ENCODE results near the gene FBXW5. TPM values are rescaled to one million over a fixed set of nuclear protein-coding genes. Genes with fewer than 3 reads are reported as not detected.

FBXW5 gene
- total RNA-seq, 4 donors from 2014 or later = 87.9 to 363 (median 126) TPM

DNA sequence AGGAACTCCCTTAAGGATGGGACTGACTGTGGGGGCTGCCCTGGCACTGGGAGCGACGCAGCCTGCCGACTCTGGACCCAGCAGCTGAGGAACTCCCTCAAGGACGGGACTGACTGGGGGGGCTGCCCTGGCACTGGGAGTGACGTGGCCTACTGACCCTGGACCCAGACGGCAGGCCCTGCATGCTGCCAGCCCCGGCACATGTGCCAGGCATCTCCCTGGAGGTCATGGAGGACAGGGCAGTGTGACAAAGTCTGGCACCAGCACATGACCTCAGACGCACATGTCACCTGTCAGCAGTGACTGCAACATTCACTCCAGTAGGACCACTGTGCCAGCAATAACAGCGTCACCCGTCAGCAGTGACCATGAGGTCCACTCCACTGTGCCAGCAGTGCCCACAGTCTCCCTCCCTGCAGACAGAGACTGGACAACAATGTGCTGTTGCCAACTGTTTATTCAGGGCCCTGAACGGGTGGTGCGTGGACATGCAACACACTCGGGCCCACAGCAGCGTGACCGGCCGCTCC is 4.5 kb downstream of the FBXW5 start:
- TF ChIP-seq, protein P1, sequence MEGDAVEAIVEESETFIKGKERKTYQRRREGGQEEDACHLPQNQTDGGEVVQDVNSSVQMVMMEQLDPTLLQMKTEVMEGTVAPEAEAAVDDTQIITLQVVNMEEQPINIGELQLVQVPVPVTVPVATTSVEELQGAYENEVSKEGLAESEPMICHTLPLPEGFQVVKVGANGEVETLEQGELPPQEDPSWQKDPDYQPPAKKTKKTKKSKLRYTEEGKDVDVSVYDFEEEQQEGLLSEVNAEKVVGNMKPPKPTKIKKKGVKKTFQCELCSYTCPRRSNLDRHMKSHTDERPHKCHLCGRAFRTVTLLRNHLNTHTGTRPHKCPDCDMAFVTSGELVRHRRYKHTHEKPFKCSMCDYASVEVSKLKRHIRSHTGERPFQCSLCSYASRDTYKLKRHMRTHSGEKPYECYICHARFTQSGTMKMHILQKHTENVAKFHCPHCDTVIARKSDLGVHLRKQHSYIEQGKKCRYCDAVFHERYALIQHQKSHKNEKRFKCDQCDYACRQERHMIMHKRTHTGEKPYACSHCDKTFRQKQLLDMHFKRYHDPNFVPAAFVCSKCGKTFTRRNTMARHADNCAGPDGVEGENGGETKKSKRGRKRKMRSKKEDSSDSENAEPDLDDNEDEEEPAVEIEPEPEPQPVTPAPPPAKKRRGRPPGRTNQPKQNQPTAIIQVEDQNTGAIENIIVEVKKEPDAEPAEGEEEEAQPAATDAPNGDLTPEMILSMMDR (IDR thresholded peaks at IDR 0.05; ENCODE audit: low read depth) = no peak

DNA sequence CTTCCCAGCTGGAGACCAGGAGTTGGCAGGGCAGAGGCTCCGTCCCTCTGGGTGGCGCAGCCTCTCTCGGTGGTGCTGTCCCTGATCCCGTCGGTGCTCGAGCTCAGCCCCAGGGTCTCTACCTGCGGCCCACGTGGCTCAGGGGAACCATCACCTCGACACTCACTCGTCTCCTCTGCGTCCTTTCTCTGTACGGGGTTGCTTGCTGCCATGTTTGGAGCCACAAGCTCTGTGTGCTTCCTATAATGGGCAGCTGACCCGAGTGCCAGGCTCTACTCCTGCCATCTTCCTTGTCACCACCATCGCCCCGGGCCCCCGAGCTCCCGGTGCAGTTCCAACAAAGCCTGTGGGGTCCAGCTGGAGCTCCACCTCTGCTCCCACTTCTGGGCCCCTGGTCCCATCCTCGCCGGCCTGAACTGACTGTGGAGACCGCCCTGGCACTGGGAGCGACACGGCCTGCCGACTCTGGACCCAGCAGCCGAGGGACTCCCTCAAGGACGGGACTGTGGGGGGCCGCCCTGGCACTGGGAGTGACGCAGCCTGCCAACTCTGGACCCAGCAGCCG is 5.0 kb downstream of the FBXW5 start:
- TF ChIP-seq, protein P1 (IDR thresholded peaks at IDR 0.05; ENCODE audit: low read depth) = no peak

DNA sequence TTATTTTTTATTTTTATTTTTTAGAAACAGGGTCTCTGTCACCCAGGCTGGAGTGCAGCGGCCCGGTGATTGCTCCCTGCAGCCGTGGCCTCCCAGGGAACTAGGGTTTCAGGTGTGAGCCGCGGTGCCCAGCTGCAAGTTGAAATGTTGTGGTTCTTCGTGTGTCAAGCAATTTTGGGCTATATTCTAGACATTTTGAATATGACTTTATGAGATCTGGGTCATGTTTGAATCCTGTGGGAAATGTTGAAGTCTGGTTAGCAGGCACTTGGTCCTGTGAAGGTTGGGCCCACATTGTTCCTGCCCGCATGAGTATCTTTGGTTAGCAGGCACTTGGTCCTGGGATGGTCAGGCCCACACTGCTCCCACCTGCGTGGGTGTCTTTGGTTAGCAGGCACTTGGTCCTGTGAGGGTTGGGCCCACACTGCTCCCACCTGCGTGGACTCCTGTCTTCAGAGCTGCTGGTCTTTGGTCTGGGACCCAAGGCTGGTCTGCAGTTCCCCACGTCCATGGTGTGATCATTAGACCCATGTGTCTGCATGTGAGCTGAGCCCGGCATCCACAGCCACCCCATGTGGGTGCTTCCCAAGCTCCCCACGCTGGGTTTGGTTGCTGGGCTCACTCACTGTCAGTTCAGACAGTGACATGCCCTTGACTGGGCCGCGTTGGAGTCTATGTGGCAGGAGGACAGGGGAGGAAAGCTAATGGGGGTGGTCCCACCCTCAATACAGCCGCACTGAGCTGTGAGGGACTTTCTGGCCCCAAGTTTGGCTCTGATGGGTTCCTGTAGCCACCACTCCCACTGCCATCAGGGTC is 7.1 kb downstream of the FBXW5 start:
- TF ChIP-seq, protein P1 (IDR thresholded peaks at IDR 0.05; ENCODE audit: low read depth) = no peak

DNA sequence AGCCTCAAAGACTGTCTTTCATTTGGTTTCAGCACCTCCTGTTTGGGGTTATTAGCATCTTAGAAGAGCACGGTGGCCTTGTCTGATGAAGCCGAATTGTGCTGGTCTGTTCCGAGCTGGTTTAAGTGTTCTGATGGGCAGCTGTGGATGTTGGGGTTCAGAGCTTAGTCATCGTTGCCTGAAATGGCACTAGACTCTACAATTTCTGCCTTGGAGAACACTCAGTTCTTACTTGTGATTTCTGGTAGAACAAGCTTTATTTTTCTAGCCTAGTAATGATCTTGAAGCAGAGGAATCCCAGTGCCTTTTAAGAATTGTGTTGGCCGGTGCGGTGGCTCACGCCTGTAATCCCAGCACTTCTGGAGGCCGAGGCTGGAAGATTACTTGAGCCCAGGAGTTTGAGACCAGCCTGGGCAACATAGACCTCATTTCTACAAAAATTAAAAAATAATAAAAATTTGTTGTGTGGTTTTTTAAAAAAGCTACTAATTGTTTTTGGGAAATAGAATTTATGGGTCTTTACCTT is 7.8 kb downstream of the FBXW5 start:
- TF ChIP-seq, protein P1 (IDR thresholded peaks at IDR 0.05; ENCODE audit: low read depth) = no peak

DNA sequence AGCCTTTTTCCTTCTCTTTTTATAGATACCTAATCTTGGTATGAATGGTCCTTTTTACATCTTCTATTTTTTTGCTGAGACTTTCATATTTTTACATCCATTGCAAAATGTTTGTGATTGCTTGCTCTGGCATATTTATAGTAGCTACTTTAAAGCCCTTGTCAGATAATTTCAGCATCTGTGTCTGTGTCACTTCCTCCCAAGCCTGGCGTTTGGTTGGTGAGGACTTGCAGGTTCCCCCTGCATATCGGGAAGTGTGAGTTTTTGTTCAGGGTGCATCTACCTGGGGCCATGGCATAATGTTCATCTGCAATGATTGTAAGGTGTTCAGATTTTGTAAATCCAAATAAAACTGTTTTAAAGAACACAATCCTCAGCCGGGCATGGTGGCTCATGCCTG is 8.9 kb downstream of the FBXW5 start:
- TF ChIP-seq, protein P1 (IDR thresholded peaks at IDR 0.05; ENCODE audit: low read depth) = no peak

DNA sequence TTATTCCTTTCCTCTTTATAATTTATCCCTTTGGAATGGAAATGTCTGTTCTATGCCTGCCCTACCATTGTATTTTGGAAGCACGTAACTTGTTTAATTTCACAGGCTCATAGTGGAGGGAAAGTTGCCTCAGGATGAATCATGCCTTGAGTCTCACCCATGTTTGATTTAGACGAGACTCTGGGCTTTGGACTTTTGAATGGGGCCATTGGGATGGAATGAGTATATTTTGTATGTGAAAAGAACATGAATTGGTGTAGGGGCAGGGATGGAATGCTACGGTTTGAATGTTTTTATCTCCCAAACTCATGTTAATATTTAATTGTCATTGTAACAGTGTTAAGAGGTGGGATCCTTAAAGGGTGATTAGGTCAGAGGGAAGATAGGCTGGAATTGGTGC is 10.3 kb downstream of the FBXW5 start:
- TF ChIP-seq, protein P1 (IDR thresholded peaks at IDR 0.05; ENCODE audit: low read depth) = no peak

DNA sequence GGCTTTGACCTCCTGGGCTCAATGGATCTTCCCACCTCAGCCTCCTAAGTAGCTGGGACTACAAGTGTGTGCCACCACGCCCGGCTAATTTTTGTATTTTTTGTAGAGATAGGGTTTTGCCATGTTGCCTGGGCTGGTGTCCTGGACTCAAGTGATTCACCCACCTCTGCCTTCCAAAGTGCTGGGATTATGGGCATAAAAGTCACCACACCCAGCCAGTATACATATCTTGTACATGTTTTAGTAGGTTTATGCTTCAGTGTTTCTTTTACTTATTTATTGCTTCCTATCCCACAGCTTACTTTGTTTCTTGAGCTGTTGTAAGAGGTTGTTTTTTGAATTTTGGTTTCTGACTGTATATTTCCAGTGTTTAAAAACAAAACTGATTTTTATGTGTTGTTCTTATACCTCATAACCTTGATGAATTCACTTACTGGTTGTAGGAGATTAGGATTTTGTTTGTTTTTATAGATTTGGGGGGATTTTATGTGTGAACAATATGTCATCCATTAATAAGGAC is 12.9 kb downstream of the FBXW5 start:
- TF ChIP-seq, protein P1 (IDR thresholded peaks at IDR 0.05; ENCODE audit: low read depth) = no peak

All from subcutaneous adipose tissue (tissue), 4 donors.